Panc1 (cell line): ENCODE measurements around the gene FBXO42. TPM values are rescaled to one million over a fixed set of nuclear protein-coding genes. Genes with fewer than 3 reads are reported as not detected.

Experiments
- ATAC-seq: fragments of 200-7000 bp; cut with Tn5 transposase; 2 replicates; pipeline ENCODE4 v1.9.1; 2020; ENCODE audit warnings: mild to moderate bottlenecking, moderate library complexity
- BruUV-seq: library from RNA; stranded (reverse); fragments of 400-500 nt; replicated peaks from 2 replicates; lab custom pipeline; 2021; lab: Mats Ljungman, UMichigan
- CTCF ChIA-PET: fragments of 300-600 bp; sonication (Branson Sonifier 250); formaldehyde crosslinking; loops from one replicate; lab custom pipeline; 2022; ENCODE audit warnings: antibody characterized with exemption; lab: Charles Lee
- POLR2A ChIA-PET: fragments of 300-600 bp; sonication (Branson Sonifier 250); formaldehyde crosslinking; loops from one replicate; lab custom pipeline; 2022; ENCODE audit warnings: antibody characterized with exemption; lab: Charles Lee
- DNase-seq: peaks from one replicate; pipeline ENCODE4 v3.0.0-alpha.2; 2010; ENCODE audit warnings: low read depth, low spot score
- H3K27ac ChIP-seq: 2 replicates; pipeline ENCODE4 v1.5.1; 2011; ENCODE audit warnings: mild to moderate bottlenecking, low read length, inconsistent platforms
- H3K27me3 ChIP-seq: fragments of 200-500 bp; sonication (Bioruptor generic); 2 replicates; pipeline ENCODE4 v1.6.0; 2014; ENCODE audit warnings: low read length, inconsistent platforms; ENCODE audit not compliant: control insufficient read depth, insufficient read depth
- H3K36me3 ChIP-seq: fragments of 200-500 bp; sonication (Bioruptor generic); 2 replicates; pipeline ENCODE4 v1.5.1; 2014; ENCODE audit warnings: inconsistent platforms, mild to moderate bottlenecking, low read length, moderate library complexity; ENCODE audit not compliant: control insufficient read depth, insufficient read depth
- H3K4me1 ChIP-seq: 2 replicates; pipeline ENCODE4 v1.5.1; 2011; ENCODE audit warnings: inconsistent platforms, mild to moderate bottlenecking, low read length, moderate library complexity; ENCODE audit not compliant: control insufficient read depth, insufficient read depth
- H3K4me3 ChIP-seq, 2 experiments: 2 replicates each; pipeline ENCODE4 v1.5.1; 2011 to 2012; ENCODE audit warnings: low read depth in 2 of 2, low read length in 2 of 2, mild to moderate bottlenecking in 2 of 2, inconsistent platforms in 1 of 2, moderate library complexity in 1 of 2
- H3K9me3 ChIP-seq: fragments of 200-500 bp; sonication (Bioruptor generic); 2 replicates; pipeline ENCODE4 v1.5.1; 2014; ENCODE audit warnings: low read depth, mild to moderate bottlenecking, inconsistent platforms, low read length, moderate library complexity; ENCODE audit not compliant: control insufficient read depth, insufficient read depth
- POLR2AphosphoS5 ChIP-seq: IDR thresholded peaks from 2 replicates; pipeline ENCODE4 v1.6.1; 2012; ENCODE audit warnings: mild to moderate bottlenecking, low read depth, low read length, moderate library complexity
- SIN3A ChIP-seq: IDR thresholded peaks from 2 replicates; pipeline ENCODE4 v1.6.1; 2012; ENCODE audit warnings: low read depth, mild to moderate bottlenecking, low read length, moderate library complexity, borderline replicate concordance; ENCODE audit not compliant: insufficient read depth
- TCF7L2 ChIP-seq: IDR thresholded peaks from 2 replicates; pipeline ENCODE4 v1.6.1; 2011; ENCODE audit warnings: mild to moderate bottlenecking, low read depth, low read length, inconsistent platforms
- in situ Hi-C: cut with HindIII; loops from 2 replicates; pipeline ENCODE4 v1.10.0; 2016; ENCODE audit warnings: low sequenced_read_pairs, low pct_unique_long_range_greater_than_20kb
- intact Hi-C: fragments of 100-400 bp; cut with micrococcal nuclease; formaldehyde crosslinking; loops from one replicate; pipeline ENCODE4 v1.10.0; 2022; ENCODE audit not compliant: unreplicated experiment
- total RNA-seq: library from RNA; stranded (reverse); gene quantifications from one replicate; pipeline ENCODE4 v1.2.1, GENCODE V29; 2021; ENCODE audit not compliant: unreplicated experiment
- TF ChIP-seq, protein P1 (sequence below): fragments of 450-650 bp; IDR thresholded peaks from 2 replicates; pipeline ENCODE4 v1.5.1; 2017; ENCODE audit warnings: mild to moderate bottlenecking
- TF ChIP-seq, protein P2 (sequence below), 2 experiments: IDR thresholded peaks; 2 replicates each; pipeline ENCODE4 v1.6.1; 2011 to 2012; ENCODE audit warnings: low read depth in 2 of 2, control low read depth in 1 of 2, low read length in 1 of 2, mild to moderate bottlenecking in 1 of 2, moderate library complexity in 1 of 2; ENCODE audit not compliant: insufficient read depth in 1 of 2

The FBXO42 gene
- total RNA-seq, 1 experiment from 2014 or later: 25.7 TPM

DNA sequence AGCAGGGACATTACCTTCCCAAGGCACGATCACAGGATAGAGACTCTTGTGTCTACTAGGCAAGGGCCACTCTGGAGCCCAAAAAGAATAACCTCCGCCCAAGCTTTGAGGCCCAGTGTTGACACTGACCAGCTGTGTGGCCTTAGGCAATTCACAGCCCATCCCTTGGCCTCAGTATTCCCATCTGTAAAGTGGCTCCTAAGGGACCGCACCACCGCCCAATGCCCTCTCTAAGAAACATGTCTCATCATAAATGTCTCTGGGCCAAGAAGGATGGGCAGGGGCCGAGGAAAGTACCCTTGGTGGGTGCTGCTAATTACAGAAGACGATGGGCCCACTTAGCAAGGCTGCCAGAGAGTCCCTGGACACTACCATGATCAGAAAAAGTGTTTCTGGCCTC, 140.5 kb downstream of the FBXO42 start:
- H3K4me1 ChIP-seq: peaks cover 29% of the 10 kb centered on the region
- BruUV-seq: no TSS peak
- intact Hi-C loops: no loop called here
- no peak for DNase-seq
- CTCF ChIA-PET: no interaction called here
- no peak overlapping the region for H3K4me3 ChIP-seq
- no peaks in the 10 kb centered on the region for H3K9me3 ChIP-seq
- H3K27me3 ChIP-seq: no peaks in the 10 kb centered on the region
- in situ Hi-C loops: no loop called here
- no peaks in the 10 kb centered on the region; the same call in 1 of the 2 replicates for H3K36me3 ChIP-seq
- POLR2A ChIA-PET: interaction anchor here (0.6 kb wide), 1 partner anchor 111 kb away, joined by 3 read pairs; no protein-coding TSS in a partner anchor
- no peak overlapping the region for H3K27ac ChIP-seq
- no peak for ATAC-seq
- no peak for TF ChIP-seq TCF7L2
- TF ChIP-seq, protein P1, sequence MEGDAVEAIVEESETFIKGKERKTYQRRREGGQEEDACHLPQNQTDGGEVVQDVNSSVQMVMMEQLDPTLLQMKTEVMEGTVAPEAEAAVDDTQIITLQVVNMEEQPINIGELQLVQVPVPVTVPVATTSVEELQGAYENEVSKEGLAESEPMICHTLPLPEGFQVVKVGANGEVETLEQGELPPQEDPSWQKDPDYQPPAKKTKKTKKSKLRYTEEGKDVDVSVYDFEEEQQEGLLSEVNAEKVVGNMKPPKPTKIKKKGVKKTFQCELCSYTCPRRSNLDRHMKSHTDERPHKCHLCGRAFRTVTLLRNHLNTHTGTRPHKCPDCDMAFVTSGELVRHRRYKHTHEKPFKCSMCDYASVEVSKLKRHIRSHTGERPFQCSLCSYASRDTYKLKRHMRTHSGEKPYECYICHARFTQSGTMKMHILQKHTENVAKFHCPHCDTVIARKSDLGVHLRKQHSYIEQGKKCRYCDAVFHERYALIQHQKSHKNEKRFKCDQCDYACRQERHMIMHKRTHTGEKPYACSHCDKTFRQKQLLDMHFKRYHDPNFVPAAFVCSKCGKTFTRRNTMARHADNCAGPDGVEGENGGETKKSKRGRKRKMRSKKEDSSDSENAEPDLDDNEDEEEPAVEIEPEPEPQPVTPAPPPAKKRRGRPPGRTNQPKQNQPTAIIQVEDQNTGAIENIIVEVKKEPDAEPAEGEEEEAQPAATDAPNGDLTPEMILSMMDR: no peak
- no peak for TF ChIP-seq SIN3A
- no peak for TF ChIP-seq POLR2AphosphoS5
- TF ChIP-seq, protein P2, sequence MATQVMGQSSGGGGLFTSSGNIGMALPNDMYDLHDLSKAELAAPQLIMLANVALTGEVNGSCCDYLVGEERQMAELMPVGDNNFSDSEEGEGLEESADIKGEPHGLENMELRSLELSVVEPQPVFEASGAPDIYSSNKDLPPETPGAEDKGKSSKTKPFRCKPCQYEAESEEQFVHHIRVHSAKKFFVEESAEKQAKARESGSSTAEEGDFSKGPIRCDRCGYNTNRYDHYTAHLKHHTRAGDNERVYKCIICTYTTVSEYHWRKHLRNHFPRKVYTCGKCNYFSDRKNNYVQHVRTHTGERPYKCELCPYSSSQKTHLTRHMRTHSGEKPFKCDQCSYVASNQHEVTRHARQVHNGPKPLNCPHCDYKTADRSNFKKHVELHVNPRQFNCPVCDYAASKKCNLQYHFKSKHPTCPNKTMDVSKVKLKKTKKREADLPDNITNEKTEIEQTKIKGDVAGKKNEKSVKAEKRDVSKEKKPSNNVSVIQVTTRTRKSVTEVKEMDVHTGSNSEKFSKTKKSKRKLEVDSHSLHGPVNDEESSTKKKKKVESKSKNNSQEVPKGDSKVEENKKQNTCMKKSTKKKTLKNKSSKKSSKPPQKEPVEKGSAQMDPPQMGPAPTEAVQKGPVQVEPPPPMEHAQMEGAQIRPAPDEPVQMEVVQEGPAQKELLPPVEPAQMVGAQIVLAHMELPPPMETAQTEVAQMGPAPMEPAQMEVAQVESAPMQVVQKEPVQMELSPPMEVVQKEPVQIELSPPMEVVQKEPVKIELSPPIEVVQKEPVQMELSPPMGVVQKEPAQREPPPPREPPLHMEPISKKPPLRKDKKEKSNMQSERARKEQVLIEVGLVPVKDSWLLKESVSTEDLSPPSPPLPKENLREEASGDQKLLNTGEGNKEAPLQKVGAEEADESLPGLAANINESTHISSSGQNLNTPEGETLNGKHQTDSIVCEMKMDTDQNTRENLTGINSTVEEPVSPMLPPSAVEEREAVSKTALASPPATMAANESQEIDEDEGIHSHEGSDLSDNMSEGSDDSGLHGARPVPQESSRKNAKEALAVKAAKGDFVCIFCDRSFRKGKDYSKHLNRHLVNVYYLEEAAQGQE (IDR thresholded peaks at IDR 0.05; ENCODE audit: insufficient read depth in 1 of 2, low read depth in 2 of 2, low read length in 1 of 2): no peak

DNA sequence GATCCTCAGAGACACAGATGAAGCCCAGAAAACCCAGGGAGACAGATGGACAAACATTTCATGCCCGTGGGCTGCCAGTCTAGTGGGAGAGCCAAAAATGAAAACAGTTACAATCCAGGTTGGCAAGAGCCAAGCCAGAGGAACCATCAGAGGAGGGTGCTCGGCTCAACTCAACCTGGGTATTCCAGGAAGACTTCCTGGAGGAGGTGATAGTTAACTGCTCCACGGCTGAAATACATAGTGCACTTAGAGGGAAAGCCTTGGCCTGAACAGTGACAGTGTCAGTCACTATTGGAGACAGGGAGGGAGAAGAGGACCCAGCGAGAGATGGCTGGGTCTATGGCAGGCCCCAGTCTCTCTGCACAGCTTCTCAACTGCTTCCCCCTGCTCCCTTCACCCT, 141.7 kb downstream of the FBXO42 start:
- BruUV-seq: no TSS peak
- peaks cover 34% of the 10 kb centered on the region for H3K4me1 ChIP-seq

More for the DNA sequence above, 141.7 kb downstream of the FBXO42 start:
- Histone ChIP-seq H3K27ac (no peak overlapping the region), H3K4me3 (no peak overlapping the region), H3K36me3 (no peaks in the 10 kb centered on the region; the same call in 1 of the 2 replicates), H3K9me3 (no peaks in the 10 kb centered on the region), H3K27me3 (no peaks in the 10 kb centered on the region)
- in situ Hi-C loops: no loop called here
- no peak for ATAC-seq
- intact Hi-C loops: no loop called here
- CTCF ChIA-PET: no interaction called here
- no peak for DNase-seq
- POLR2A ChIA-PET: no interaction called here
- TF ChIP-seq, protein P2 (IDR thresholded peaks at IDR 0.05; ENCODE audit: insufficient read depth in 1 of 2, low read depth in 2 of 2, low read length in 1 of 2): no peak
- TF ChIP-seq TCF7L2: no peak
- TF ChIP-seq, protein P1: no peak
- TF ChIP-seq SIN3A: no peak
- no peak for TF ChIP-seq POLR2AphosphoS5
